ENCODE data around the gene KRT17. TPM values are rescaled to one million over a fixed set of nuclear protein-coding genes. Genes with fewer than 3 reads are reported as not detected.

KRT17 gene
- 10 to 100 TPM in 1 of 4 donors, under 1 TPM in 1, not detected in 2; 0.70 to 12.6 TPM for total RNA-seq

DNA sequence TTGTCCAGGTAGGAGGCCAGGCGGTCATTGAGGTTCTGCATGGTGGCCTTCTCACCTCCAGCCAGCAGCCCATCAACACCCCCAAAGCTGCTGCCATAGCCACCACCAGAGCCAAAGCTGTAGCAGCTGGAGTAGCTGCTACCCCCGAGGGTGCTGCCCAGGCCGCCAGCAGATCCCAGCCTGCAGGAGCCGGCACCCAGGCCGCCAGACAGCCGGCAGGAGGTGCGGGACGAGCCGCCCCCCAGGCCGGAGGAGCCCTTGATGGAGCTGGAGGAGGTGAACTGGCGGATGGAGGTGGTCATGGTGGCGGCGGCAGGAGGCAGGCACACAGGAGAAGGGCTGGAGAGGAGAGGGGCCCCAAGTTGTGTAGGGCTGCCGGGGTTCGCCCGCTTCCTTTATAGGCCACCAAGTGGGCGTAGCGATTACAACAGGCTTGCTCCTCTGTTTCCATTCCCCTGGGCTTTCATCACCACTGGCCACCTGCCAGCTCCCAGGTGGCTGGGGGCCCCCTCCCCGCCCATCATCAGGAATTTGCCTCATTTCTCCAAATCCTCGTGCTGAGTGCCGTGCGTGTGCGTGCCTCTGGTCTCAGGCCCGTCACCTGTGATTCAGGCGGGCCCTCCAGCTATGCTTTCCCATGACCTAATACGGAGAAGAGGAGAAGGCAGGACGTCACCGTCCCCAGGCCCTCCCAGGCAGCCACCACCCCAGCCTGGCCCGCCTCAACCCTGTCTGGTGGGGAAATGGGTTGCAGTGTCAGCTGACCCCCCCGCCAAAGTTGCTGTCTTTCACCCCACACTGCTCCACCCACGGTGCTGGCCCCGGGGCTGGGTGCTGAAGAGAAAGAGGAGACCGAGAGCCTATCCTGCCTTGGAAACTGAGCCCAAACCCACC, at the start of gene KRT17:
TSS of gene KRT17 (minus strand) at position 368 of the 894 bp plus-strand sequence. CDS start at position 302, 66 bp downstream.
- Histone ChIP-seq H3K36me3 (no peaks in the 10 kb centered on the region), H3K9me3 (no peaks in the 10 kb centered on the region), H3K27ac (no peak within 1 kb of the TSS), H3K27me3 (no peaks in the 10 kb centered on the region), H3K4me1 (no peaks in the 10 kb centered on the region), H3K4me3 (no peak within 1 kb of the TSS)
- no peak for TF ChIP-seq POLR2A (IDR thresholded peaks at IDR 0.05)
- no peak for TF ChIP-seq CTCF (IDR thresholded peaks at IDR 0.05)
- DNase-seq = no peak
- intact Hi-C loops (cut with DNase I; ENCODE audit: low total_unique reads) = no loop called here

DNA sequence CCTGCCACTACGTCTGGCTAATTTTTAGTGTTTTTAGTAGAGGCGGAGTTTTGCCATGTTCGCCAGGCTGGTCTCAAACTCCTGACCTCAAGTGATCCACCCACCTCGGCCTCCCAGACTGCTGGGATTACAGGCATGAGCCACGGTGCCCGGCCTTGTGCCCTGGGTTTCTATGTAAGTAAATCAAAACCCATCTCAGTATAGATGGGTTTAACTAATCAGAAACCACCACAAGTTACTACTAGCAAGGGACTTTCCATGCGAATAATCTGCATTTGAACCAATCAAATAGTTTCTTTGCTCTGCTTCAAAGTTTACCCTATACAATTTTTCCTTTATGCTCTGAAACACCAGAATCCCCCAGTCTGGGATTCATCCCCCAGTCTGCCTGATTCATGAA, 47.8 kb upstream of the KRT17 start:
- intact Hi-C loops (cut with DNase I; ENCODE audit: low total_unique reads) = no loop called here
- no peak for TF ChIP-seq CTCF (IDR thresholded peaks at IDR 0.05)
- no peak for TF ChIP-seq POLR2A (IDR thresholded peaks at IDR 0.05)
- DNase-seq = no peak
- Histone ChIP-seq H3K4me3 (no peak overlapping the region), H3K9me3 (no peaks in the 10 kb centered on the region), H3K27me3 (no peaks in the 10 kb centered on the region), H3K27ac (no peak overlapping the region), H3K4me1 (no peaks in the 10 kb centered on the region), H3K36me3 (no peaks in the 10 kb centered on the region)

GRCh38 chr17:41667280-41668041, 43.1 kb upstream of the KRT17 start:
- H3K27me3 ChIP-seq = no peaks in the 10 kb centered on the region
- no peak for DNase-seq
- H3K27ac ChIP-seq = peak overlapping the region; percentile 84 to 96
- H3K9me3 ChIP-seq = no peaks in the 10 kb centered on the region
- peaks cover 0 to 4% of the 10 kb centered on the region in 2 donors for H3K4me1 ChIP-seq
- H3K36me3 ChIP-seq = no peaks in the 10 kb centered on the region
- intact Hi-C loops (cut with DNase I; ENCODE audit: low total_unique reads) = loop anchor here (10.0 kb wide), 1 partner anchor 863 kb away; no protein-coding TSS in a partner anchor
- no peak for TF ChIP-seq CTCF (IDR thresholded peaks at IDR 0.05)
- TF ChIP-seq POLR2A (IDR thresholded peaks at IDR 0.05) = no peak
- H3K4me3 ChIP-seq = no peak overlapping the region

GRCh38 chr17:41666708-41667279, 42.4 kb upstream of the KRT17 start:
- peak overlapping the region; percentile 84 to 96 for H3K27ac ChIP-seq
- intact Hi-C loops (cut with DNase I; ENCODE audit: low total_unique reads) = loop anchor here (10.0 kb wide), 1 partner anchor 862 kb away; no protein-coding TSS in a partner anchor
- H3K4me3 ChIP-seq = peak overlapping the region; percentile 45 to 52
- H3K36me3 ChIP-seq = no peaks in the 10 kb centered on the region
- no peaks in the 10 kb centered on the region for H3K27me3 ChIP-seq
- peaks cover 0 to 4% of the 10 kb centered on the region in 2 donors for H3K4me1 ChIP-seq
- H3K9me3 ChIP-seq = no peaks in the 10 kb centered on the region
- TF ChIP-seq POLR2A (IDR thresholded peaks at IDR 0.05) (no peak), CTCF (IDR thresholded peaks at IDR 0.05) (peak; percentile 94 to 99 (median 97))
- peak; percentile 84 to 87 for DNase-seq
